ENCODE results near the gene NPEPL1. TPM values are rescaled to one million over a fixed set of nuclear protein-coding genes. Genes with fewer than 3 reads are reported as not detected.

Gene NPEPL1
- total RNA-seq, 1 donor from 2014 or later, result 31.3 TPM

GRCh38 chr20:58716476-58717277, 24.1 kb downstream of the NPEPL1 start:
- Mint-ChIP-seq H3K27ac (ENCODE audit: unreplicated experiment) (no peak overlapping the region), H3K27me3 (ENCODE audit: low read depth) (peaks cover 11% of the 10 kb centered on the region), H3K4me3 (ENCODE audit: unreplicated experiment) (no peak overlapping the region), H3K4me1 (ENCODE audit: low read depth) (no peaks in the 10 kb centered on the region), H3K9me3 (ENCODE audit: low read depth) (no peaks in the 10 kb centered on the region), H3K36me3 (ENCODE audit: low read depth) (no peaks in the 10 kb centered on the region)
- peak; percentile 86 for DNase-seq (ENCODE audit: low spot score)
- TF ChIP-seq CTCF (IDR thresholded peaks at IDR 0.05), result no peak

GRCh38 chr20:58717278-58718091, 24.9 kb downstream of the NPEPL1 start:
- Mint-ChIP-seq H3K9me3 (ENCODE audit: low read depth) (no peaks in the 10 kb centered on the region), H3K4me1 (ENCODE audit: low read depth) (no peaks in the 10 kb centered on the region), H3K27ac (ENCODE audit: unreplicated experiment) (no peak overlapping the region), H3K27me3 (ENCODE audit: low read depth) (peaks cover 15% of the 10 kb centered on the region), H3K4me3 (ENCODE audit: unreplicated experiment) (no peak overlapping the region), H3K36me3 (ENCODE audit: low read depth) (no peaks in the 10 kb centered on the region)
- DNase-seq (ENCODE audit: low spot score), result peak; percentile 91
- no peak for TF ChIP-seq CTCF (IDR thresholded peaks at IDR 0.05)

GRCh38 chr20:58718121-58718563, 25.5 kb downstream of the NPEPL1 start:
- no peaks in the 10 kb centered on the region for H3K9me3 Mint-ChIP-seq (ENCODE audit: low read depth)
- no peak for TF ChIP-seq CTCF (IDR thresholded peaks at IDR 0.05)
- H3K27me3 Mint-ChIP-seq (ENCODE audit: low read depth), result peaks cover 20% of the 10 kb centered on the region
- no peaks in the 10 kb centered on the region for H3K4me1 Mint-ChIP-seq (ENCODE audit: low read depth)
- DNase-seq (ENCODE audit: low spot score), result peak; percentile 81
- H3K27ac Mint-ChIP-seq (ENCODE audit: unreplicated experiment), result no peak overlapping the region
- no peak overlapping the region for H3K4me3 Mint-ChIP-seq (ENCODE audit: unreplicated experiment)
- no peaks in the 10 kb centered on the region for H3K36me3 Mint-ChIP-seq (ENCODE audit: low read depth)

- Mint-ChIP-seq H3K27me3 (ENCODE audit: low read depth) (peaks cover 26% of the 10 kb centered on the region), H3K4me3 (ENCODE audit: unreplicated experiment) (no peak overlapping the region)
- TF ChIP-seq CTCF (IDR thresholded peaks at IDR 0.05), result no peak
Measured at GRCh38 chr20:58718729-58719128, 26.1 kb downstream of the NPEPL1 start.

GRCh38 chr20:58719258-58719657, 26.7 kb downstream of the NPEPL1 start:
- TF ChIP-seq CTCF (IDR thresholded peaks at IDR 0.05), result no peak
- Mint-ChIP-seq H3K4me1 (ENCODE audit: low read depth) (no peaks in the 10 kb centered on the region), H3K27ac (ENCODE audit: unreplicated experiment) (no peak overlapping the region), H3K27me3 (ENCODE audit: low read depth) (peaks cover 30% of the 10 kb centered on the region), H3K4me3 (ENCODE audit: unreplicated experiment) (no peak overlapping the region), H3K36me3 (ENCODE audit: low read depth) (no peaks in the 10 kb centered on the region), H3K9me3 (ENCODE audit: low read depth) (peaks cover under 1% of the 10 kb centered on the region)
- peak; percentile 63 for DNase-seq (ENCODE audit: low spot score)

More at GRCh38 chr20:58718729-58719128, 26.1 kb downstream of the NPEPL1 start:
- peak; percentile 37 for DNase-seq (ENCODE audit: low spot score)
- H3K4me1 Mint-ChIP-seq (ENCODE audit: low read depth), result no peaks in the 10 kb centered on the region
- no peaks in the 10 kb centered on the region for H3K36me3 Mint-ChIP-seq (ENCODE audit: low read depth)
- H3K9me3 Mint-ChIP-seq (ENCODE audit: low read depth), result no peaks in the 10 kb centered on the region
- H3K27ac Mint-ChIP-seq (ENCODE audit: unreplicated experiment), result no peak overlapping the region
